HEK293 (cell line): ENCODE measurements around the gene TNS3.

ENCODE experiments used
- CTCF ChIA-PET: fragments of 350-600 bp; formaldehyde crosslinking; extraction: SDS; loops from one replicate; lab custom pipeline; 2021; ENCODE audit warnings: antibody characterized with exemption; lab: Yijun Ruan, JAX
- POLR2A ChIA-PET: fragments of 300-600 bp; formaldehyde crosslinking; extraction: SDS; loops from one replicate; lab custom pipeline; 2020; ENCODE audit warnings: antibody characterized with exemption, inconsistent platforms; lab: Yijun Ruan, JAX
- H3K27ac ChIP-seq: fragments of 200-500 bp; sonication (Bioruptor generic); 2 replicates; pipeline ENCODE4 v1.5.1; 2014; ENCODE audit warnings: low read depth, low read length, control low read depth, inconsistent platforms; ENCODE audit errors: extremely low read depth
- H3K36me3 ChIP-seq, 2 experiments: fragments of 200-500 bp in 1 of 2; sonication (Bioruptor generic) in 1 of 2; 1 replicate in 1 of 2; 2 replicates in 1 of 2; pipeline ENCODE4 v1.5.1; 2014 to 2017; ENCODE audit warnings: inconsistent platforms in 2 of 2, low read length in 2 of 2; ENCODE audit not compliant: control insufficient read depth in 2 of 2, insufficient read depth in 1 of 2
- H3K4me1 ChIP-seq: fragments of 200-500 bp; sonication (Bioruptor generic); 2 replicates; pipeline ENCODE4 v1.5.1; 2014; ENCODE audit warnings: mild to moderate bottlenecking, low read length, inconsistent platforms; ENCODE audit not compliant: control insufficient read depth, insufficient read depth
- H3K4me3 ChIP-seq: 2 replicates; pipeline ENCODE4 v1.5.1; 2011; ENCODE audit warnings: low read depth, mild to moderate bottlenecking, control low read depth, low read length, moderate library complexity
- H3K9me3 ChIP-seq: fragments of 200-500 bp; sonication (Bioruptor generic); 2 replicates; pipeline ENCODE4 v1.5.1; 2014; ENCODE audit warnings: low read depth, low read length, inconsistent platforms; ENCODE audit not compliant: control insufficient read depth, insufficient read depth
- FEZF1 ChIP-seq: fragments of 450-650 bp; formaldehyde crosslinking; IDR thresholded peaks from 2 replicates; pipeline ENCODE4 v1.5.1; 2016; ENCODE audit warnings: missing biosample characterization, missing genetic modification characterization
- KLF17 ChIP-seq: fragments of 450-650 bp; formaldehyde crosslinking; IDR thresholded peaks from 2 replicates; pipeline ENCODE4 v1.5.1; 2016; ENCODE audit warnings: missing biosample characterization, missing genetic modification characterization
- TCF7L2 ChIP-seq: IDR thresholded peaks from 2 replicates; pipeline ENCODE4 v1.6.1; 2011; ENCODE audit warnings: low read depth, mild to moderate bottlenecking, inconsistent platforms, low read length, moderate library complexity, borderline replicate concordance
- ZBTB17 ChIP-seq: fragments of 450-650 bp; formaldehyde crosslinking; IDR thresholded peaks from 2 replicates; pipeline ENCODE4 v1.5.1; 2016; ENCODE audit warnings: missing biosample characterization, missing genetic modification characterization
- ZBTB8A ChIP-seq: fragments of 450-650 bp; formaldehyde crosslinking; IDR thresholded peaks from 2 replicates; pipeline ENCODE4 v1.5.1; 2016; ENCODE audit warnings: missing biosample characterization, missing genetic modification characterization
- ZFP41 ChIP-seq: fragments of 450-650 bp; formaldehyde crosslinking; IDR thresholded peaks from 2 replicates; pipeline ENCODE4 v1.5.1; 2016; ENCODE audit warnings: missing biosample characterization, missing genetic modification characterization, borderline replicate concordance
- ZNF146 ChIP-seq: fragments of 450-650 bp; formaldehyde crosslinking; IDR thresholded peaks from 2 replicates; pipeline ENCODE4 v1.5.1; 2016; ENCODE audit warnings: missing biosample characterization, missing genetic modification characterization
- ZNF221 ChIP-seq: fragments of 450-650 bp; formaldehyde crosslinking; IDR thresholded peaks from 2 replicates; pipeline ENCODE4 v1.5.1; 2017; ENCODE audit warnings: missing biosample characterization, missing genetic modification characterization, borderline replicate concordance
- ZNF23 ChIP-seq: fragments of 450-650 bp; formaldehyde crosslinking; IDR thresholded peaks from 2 replicates; pipeline ENCODE4 v1.5.1; 2016; ENCODE audit warnings: missing biosample characterization, missing genetic modification characterization, borderline replicate concordance
- ZNF302 ChIP-seq: fragments of 450-650 bp; formaldehyde crosslinking; IDR thresholded peaks from 2 replicates; pipeline ENCODE4 v1.5.1; 2016; ENCODE audit warnings: missing biosample characterization, missing genetic modification characterization, low read depth
- ZNF433 ChIP-seq: fragments of 450-650 bp; formaldehyde crosslinking; IDR thresholded peaks from 2 replicates; pipeline ENCODE4 v1.5.1; 2016; ENCODE audit warnings: missing biosample characterization, missing genetic modification characterization, low read depth
- ZNF529 ChIP-seq: fragments of 450-650 bp; formaldehyde crosslinking; IDR thresholded peaks from 2 replicates; pipeline ENCODE4 v1.5.1; 2017; ENCODE audit warnings: missing genetic modification characterization, missing biosample characterization; ENCODE audit not compliant: insufficient replicate concordance
- ZNF530 ChIP-seq: fragments of 450-650 bp; formaldehyde crosslinking; IDR thresholded peaks from 2 replicates; pipeline ENCODE4 v1.5.1; 2016; ENCODE audit warnings: low read depth, missing biosample characterization, missing genetic modification characterization
- ZNF549 ChIP-seq: fragments of 450-650 bp; IDR thresholded peaks from 2 replicates; pipeline ENCODE4 v1.5.1; 2018; ENCODE audit warnings: missing biosample characterization, missing genetic modification characterization, mild to moderate bottlenecking, inconsistent platforms, moderate library complexity
- ZNF571 ChIP-seq: fragments of 450-650 bp; formaldehyde crosslinking; IDR thresholded peaks from 2 replicates; pipeline ENCODE4 v1.5.0; 2017; ENCODE audit warnings: missing biosample characterization, missing genetic modification characterization
- ZNF585B ChIP-seq: fragments of 450-650 bp; formaldehyde crosslinking; IDR thresholded peaks from 2 replicates; pipeline ENCODE4 v1.5.1; 2016; ENCODE audit warnings: missing biosample characterization, missing genetic modification characterization
- ZNF596 ChIP-seq: fragments of 450-650 bp; IDR thresholded peaks from 2 replicates; pipeline ENCODE4 v1.5.0; 2018; ENCODE audit warnings: missing biosample characterization, mild to moderate bottlenecking, missing genetic modification characterization, moderate library complexity
- ZNF610 ChIP-seq: fragments of 450-650 bp; formaldehyde crosslinking; IDR thresholded peaks from 2 replicates; pipeline ENCODE4 v1.5.1; 2016; ENCODE audit warnings: missing biosample characterization, missing genetic modification characterization, borderline replicate concordance
- ZNF621 ChIP-seq: fragments of 450-650 bp; formaldehyde crosslinking; IDR thresholded peaks from 2 replicates; pipeline ENCODE4 v1.5.1; 2017; ENCODE audit warnings: missing biosample characterization, missing genetic modification characterization
- ZNF670 ChIP-seq: fragments of 450-650 bp; formaldehyde crosslinking; IDR thresholded peaks from 2 replicates; pipeline ENCODE4 v1.5.1; 2016; ENCODE audit warnings: missing biosample characterization, missing genetic modification characterization, low read depth
- ZNF704 ChIP-seq: fragments of 450-650 bp; formaldehyde crosslinking; IDR thresholded peaks from 2 replicates; pipeline ENCODE4 v1.5.1; 2016; ENCODE audit warnings: missing biosample characterization, missing genetic modification characterization
- ZNF791 ChIP-seq: fragments of 450-650 bp; formaldehyde crosslinking; IDR thresholded peaks from 2 replicates; pipeline ENCODE4 v1.5.1; 2016; ENCODE audit warnings: missing biosample characterization, missing genetic modification characterization
- ZSCAN16 ChIP-seq: fragments of 450-650 bp; formaldehyde crosslinking; IDR thresholded peaks from 2 replicates; pipeline ENCODE4 v1.5.1; 2016; ENCODE audit warnings: missing biosample characterization, missing genetic modification characterization

Gene TNS3

GRCh38 chr7:47565640-47566250 lies 16.2 kb downstream of the TNS3 start:
- Histone ChIP-seq H3K4me1 (no peaks in the 10 kb centered on the region), H3K36me3 (no peaks in the 10 kb centered on the region), H3K9me3 (no peaks in the 10 kb centered on the region), H3K27ac (no peak overlapping the region), H3K4me3 (no peak overlapping the region)
- no peak for TF ChIP-seq ZNF791 (tag by site-specific recombination)
- no peak for TF ChIP-seq FEZF1
- TF ChIP-seq ZNF670 (tag by site-specific recombination), result no peak
- POLR2A ChIA-PET, result no interaction called here
- CTCF ChIA-PET, result no interaction called here

GRCh38 chr7:47563521-47563920 lies 18.4 kb downstream of the TNS3 start:
- H3K4me1 ChIP-seq, result no peaks in the 10 kb centered on the region
- ChIA-PET CTCF (no interaction called here), POLR2A (interaction anchor here (0.7 kb wide), 1 partner anchor 54 kb away, joined by 3 read pairs; no protein-coding TSS in a partner anchor)
- H3K27ac ChIP-seq, result no peak overlapping the region
- no peak overlapping the region for H3K4me3 ChIP-seq
- H3K9me3 ChIP-seq, result no peaks in the 10 kb centered on the region
- H3K36me3 ChIP-seq, result no peaks in the 10 kb centered on the region
- TF ChIP-seq ZNF596 (tag by site-specific recombination) (no peak), ZNF146 (tag by site-specific recombination) (no peak), ZNF549 (tag by site-specific recombination) (no peak), ZNF530 (tag by site-specific recombination) (no peak), ZSCAN16 (tag by site-specific recombination) (no peak)

- Histone ChIP-seq H3K27ac (no peak overlapping the region), H3K4me3 (no peak overlapping the region), H3K36me3 (no peaks in the 10 kb centered on the region), H3K9me3 (no peaks in the 10 kb centered on the region), H3K4me1 (no peaks in the 10 kb centered on the region)
- TF ChIP-seq ZBTB8A (no peak), ZNF585B (tag by site-specific recombination) (no peak), ZNF571 (tag by site-specific recombination) (no peak), ZNF529 (no peak), TCF7L2 (no peak), ZFP41 (tag by site-specific recombination) (no peak), ZNF221 (tag by site-specific recombination) (no peak), FEZF1 (no peak), ZBTB17 (no peak), ZNF610 (no peak), KLF17 (tag by site-specific recombination) (no peak), ZNF433 (tag by site-specific recombination) (no peak), ZNF302 (tag by site-specific recombination) (no peak), ZNF621 (tag by site-specific recombination) (no peak), ZSCAN16 (tag by site-specific recombination) (no peak), ZNF704 (tag by site-specific recombination) (no peak), ZNF23 (no peak)
- POLR2A ChIA-PET, result no interaction called here
- CTCF ChIA-PET, result interaction anchor here (0.7 to 1.3 kb wide), 3 partner anchors 20 to 81 kb away, joined by 3 to 5 read pairs (median 3); partner anchors contain the start of gene TNS3
Measured at GRCh38 chr7:47561715-47562446, 20.0 kb downstream of the TNS3 start.
